Spleen (tissue), 11 donors: ENCODE data around the gene C21orf58. TPM values are rescaled to one million over a fixed set of nuclear protein-coding genes. Genes with fewer than 3 reads are reported as not detected.

ENCODE experiments used
- DNase-seq: peaks from one replicate; pipeline ENCODE4 v3.0.0-alpha.2; 2020
- H3K27ac ChIP-seq, 8 donors: fragments of 200-600 bp; sonication (generic) in 7 of 8; 1 replicate in 4 of 8; 2 replicates in 4 of 8; pipeline versions ENCODE4 v1.5.0 to v1.8.0; 2016 to 2021; ENCODE audit warnings: inconsistent platforms in 4 of 8, mild to moderate bottlenecking in 4 of 8, moderate library complexity in 1 of 8
- H3K27me3 ChIP-seq, 7 donors: fragments of 200-600 bp; sonication (generic) in 6 of 7; replicated peaks in 1 of 7; 1 replicate in 4 of 7; 2 replicates in 3 of 7; pipeline versions ENCODE4 v1.5.0 to v1.8.0; 2016 to 2021; ENCODE audit warnings: inconsistent platforms in 3 of 7, mild to moderate bottlenecking in 1 of 7
- H3K36me3 ChIP-seq, 6 donors: fragments of 200-600 bp; sonication (generic) in 5 of 6; 1 replicate in 4 of 6; 2 replicates in 2 of 6; pipeline versions ENCODE4 v1.5.0 to v1.8.0; 2016 to 2021; ENCODE audit warnings: inconsistent platforms in 2 of 6
- H3K4me1 ChIP-seq, 6 donors: fragments of 200-600 bp; sonication (generic) in 5 of 6; 1 replicate in 3 of 6; 2 replicates in 3 of 6; pipeline versions ENCODE4 v1.5.0 to v1.8.0; 2016 to 2021; ENCODE audit warnings: inconsistent platforms in 3 of 6
- H3K4me3 ChIP-seq, 8 donors: fragments of 200-600 bp; sonication (generic) in 7 of 8; 1 replicate in 4 of 8; 2 replicates in 4 of 8; pipeline versions ENCODE4 v1.5.0 to v1.8.0; 2016 to 2021; ENCODE audit warnings: inconsistent platforms in 4 of 8, mild to moderate bottlenecking in 4 of 8, moderate library complexity in 2 of 8
- H3K9me3 ChIP-seq, 8 donors: fragments of 200-600 bp; sonication (generic) in 7 of 8; 1 replicate in 4 of 8; 2 replicates in 4 of 8; pipeline versions ENCODE4 v1.5.0 to v1.8.0; 2016 to 2021; ENCODE audit warnings: inconsistent platforms in 4 of 8
- POLR2A ChIP-seq, 3 donors: fragments of 450-650 bp; IDR thresholded peaks; one replicate each; pipeline ENCODE4 v1.5.1; 2017; ENCODE audit warnings: antibody characterized with exemption in 3 of 3, mild to moderate bottlenecking in 1 of 3
- POLR2AphosphoS5 ChIP-seq, 3 donors: sonication (generic); formaldehyde crosslinking; IDR thresholded peaks; one replicate each; pipeline ENCODE4 v1.5.1; 2017; ENCODE audit warnings: antibody characterized with exemption in 3 of 3
- WGBS, 5 donors: extraction: QIAGEN DNeasy Blood & Tissue Kit in 3 of 5; methylation state at CpG; one replicate each; pipeline versions ENCODE4 v1.1.5 to v1.1.7; 2013 to 2018; 5-methylcytosine and 5-hydroxymethylcytosine counted together
- intact Hi-C: fragments of 100-400 bp; cut with DNase I; formaldehyde crosslinking; loops from one replicate; pipeline ENCODE4 v1.15.0; 2023; ENCODE audit warnings: low total_unique reads
- polyA plus RNA-seq, 3 donors: library from polyadenylated mRNA; stranded (reverse); fragments of 200-250 nt; gene quantifications; one replicate each; pipeline ENCODE4 v1.2.1, GENCODE V29; 2013
- total RNA-seq, 7 donors: library from RNA; depleted of rRNA in 3 of 7; stranded (reverse); fragments of >200 nt in 3 of 7; fragmentation: NEBNext Ultra II Directional in 4 of 7; extraction: Animal tissue kit (Norgen Biotek cat#: 25700) in 4 of 7; gene quantifications; one replicate each; pipeline versions ENCODE4 v1.1.0 to v1.2.1, GENCODE V29; 2016 to 2021
- TF ChIP-seq, protein P1 (sequence below), 11 experiments: fragments of 200-600 bp in 7 of 11; fragments of 450-650 bp in 4 of 11; sonication (generic) in 4 of 11; IDR thresholded peaks in 8 of 11; conservative IDR thresholded peaks in 3 of 11; 1 replicate in 7 of 11; 2 replicates in 4 of 11; pipeline versions ENCODE4 v1.4.0 to v1.8.0; 2016 to 2021; ENCODE audit warnings: antibody characterized with exemption in 11 of 11, inconsistent platforms in 4 of 11, mild to moderate bottlenecking in 1 of 11
- donor health status: healthy with polysubstance abuse.
- donor health status: DM: no; HTN: no; CAD: no; lungs with moderate emphysema.
- donor health status: DM: no; HTN: no; CAD: no.
- donor health status: Bipolar disorder and iron deficiency.
- donor health status: healthy.
- donor health status: DM: no; HTN: no; CAD: no.
- donor health status: DM: yes; HTN: yes; CAD: no.

Gene C21orf58
- total and polyA plus RNA-seq, 10 donors: 1.4 to 5.8 (median 3.9) TPM

DNA sequence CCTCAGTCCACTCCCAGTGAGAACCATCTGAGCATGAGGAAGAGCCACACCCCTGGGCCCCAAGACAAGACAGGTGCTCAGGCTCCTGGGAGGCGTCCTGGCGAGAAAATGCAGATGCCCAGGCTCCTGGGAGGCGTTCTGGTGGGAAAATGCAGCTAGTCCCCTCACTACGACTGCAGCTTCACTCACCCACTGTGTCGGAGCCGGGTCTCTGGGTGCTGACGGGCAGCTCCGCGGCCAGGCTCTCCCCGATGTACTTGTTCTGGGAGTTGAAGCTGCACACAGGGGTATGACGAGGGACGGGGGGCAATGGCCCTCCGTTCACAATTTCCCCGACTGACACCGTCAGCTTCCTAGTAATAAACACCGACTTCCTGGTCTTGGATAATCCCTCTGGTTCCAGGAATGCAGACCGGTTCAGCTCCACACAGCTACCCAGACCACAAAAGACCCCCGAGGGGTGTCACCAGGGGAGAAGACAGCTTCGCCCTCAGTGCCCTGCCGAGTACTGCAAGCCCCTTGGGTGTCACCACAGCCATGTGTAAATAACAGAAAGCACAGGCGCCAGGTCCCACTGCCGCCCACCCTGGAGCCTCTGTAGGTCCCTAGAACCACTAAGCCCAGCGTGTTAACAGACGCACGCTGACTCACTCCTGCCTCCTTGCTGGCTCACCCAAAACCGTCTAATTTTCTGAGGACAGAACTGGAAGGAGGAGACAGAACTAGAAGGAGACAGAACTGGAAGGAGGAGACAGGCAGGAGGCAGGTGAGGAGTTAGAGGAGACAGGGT lies 57.7 kb downstream of the C21orf58 start:
- TF ChIP-seq, protein P1, sequence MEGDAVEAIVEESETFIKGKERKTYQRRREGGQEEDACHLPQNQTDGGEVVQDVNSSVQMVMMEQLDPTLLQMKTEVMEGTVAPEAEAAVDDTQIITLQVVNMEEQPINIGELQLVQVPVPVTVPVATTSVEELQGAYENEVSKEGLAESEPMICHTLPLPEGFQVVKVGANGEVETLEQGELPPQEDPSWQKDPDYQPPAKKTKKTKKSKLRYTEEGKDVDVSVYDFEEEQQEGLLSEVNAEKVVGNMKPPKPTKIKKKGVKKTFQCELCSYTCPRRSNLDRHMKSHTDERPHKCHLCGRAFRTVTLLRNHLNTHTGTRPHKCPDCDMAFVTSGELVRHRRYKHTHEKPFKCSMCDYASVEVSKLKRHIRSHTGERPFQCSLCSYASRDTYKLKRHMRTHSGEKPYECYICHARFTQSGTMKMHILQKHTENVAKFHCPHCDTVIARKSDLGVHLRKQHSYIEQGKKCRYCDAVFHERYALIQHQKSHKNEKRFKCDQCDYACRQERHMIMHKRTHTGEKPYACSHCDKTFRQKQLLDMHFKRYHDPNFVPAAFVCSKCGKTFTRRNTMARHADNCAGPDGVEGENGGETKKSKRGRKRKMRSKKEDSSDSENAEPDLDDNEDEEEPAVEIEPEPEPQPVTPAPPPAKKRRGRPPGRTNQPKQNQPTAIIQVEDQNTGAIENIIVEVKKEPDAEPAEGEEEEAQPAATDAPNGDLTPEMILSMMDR (IDR thresholded peaks at IDR 0.05 in 8 of 11, conservative IDR thresholded peaks at IDR 0.05 in 3 of 11): no peak
- TF ChIP-seq POLR2AphosphoS5 (IDR thresholded peaks at IDR 0.05) (peak in 1 of 3 donors; percentile 16), POLR2A (IDR thresholded peaks at IDR 0.05) (no peak)
- Histone ChIP-seq H3K36me3 (peaks cover 0 to 100% (median 95%) of the 10 kb centered on the region in 6 donors), H3K27me3 (no peaks in the 10 kb centered on the region), H3K4me3 (no peak overlapping the region), H3K9me3 (no peaks in the 10 kb centered on the region), H3K4me1 (no peaks in the 10 kb centered on the region), H3K27ac (no peak overlapping the region)
- WGBS, 5 donors: 88 to 91% (median 90%) methylated on average over 17 to 26 of the region's 26 CpGs
- DNase-seq: no peak
- intact Hi-C loops: no loop called here

DNA sequence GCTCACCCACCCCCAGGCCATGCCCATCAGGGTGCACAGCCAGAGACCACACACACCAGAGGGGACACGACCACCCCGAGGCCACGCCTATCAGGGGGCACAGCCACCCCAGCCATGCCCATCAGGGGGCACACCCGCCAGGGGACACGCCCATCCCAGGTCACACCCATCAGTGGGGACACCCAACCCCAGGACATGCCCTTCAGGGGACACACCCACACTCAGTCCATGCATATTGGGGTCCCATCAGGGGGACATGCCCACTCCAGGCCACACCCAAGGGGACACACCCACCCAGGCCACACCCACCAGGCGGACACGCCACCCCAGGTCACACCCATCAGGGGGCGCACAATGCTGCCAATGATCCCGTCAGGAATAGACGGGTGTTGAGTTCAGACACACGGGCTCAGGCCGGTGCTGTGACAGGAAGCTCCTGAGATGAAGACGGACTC lies 59.0 kb downstream of the C21orf58 start:
- Histone ChIP-seq H3K4me1 (no peaks in the 10 kb centered on the region), H3K36me3 (peaks cover 0 to 100% (median 95%) of the 10 kb centered on the region in 6 donors), H3K9me3 (no peaks in the 10 kb centered on the region), H3K4me3 (no peak overlapping the region), H3K27me3 (no peaks in the 10 kb centered on the region), H3K27ac (no peak overlapping the region)
- WGBS, 5 donors: 80 to 95% (median 91%) methylated on average over 4 to 13 of the region's 13 CpGs
- DNase-seq: no peak
- no peak for TF ChIP-seq POLR2A (IDR thresholded peaks at IDR 0.05)
- TF ChIP-seq POLR2AphosphoS5 (IDR thresholded peaks at IDR 0.05): peak in 2 of 3 donors; percentile 12 to 52
- TF ChIP-seq, protein P1 (IDR thresholded peaks at IDR 0.05 in 8 of 11, conservative IDR thresholded peaks at IDR 0.05 in 3 of 11): no peak
- intact Hi-C loops: no loop called here

DNA sequence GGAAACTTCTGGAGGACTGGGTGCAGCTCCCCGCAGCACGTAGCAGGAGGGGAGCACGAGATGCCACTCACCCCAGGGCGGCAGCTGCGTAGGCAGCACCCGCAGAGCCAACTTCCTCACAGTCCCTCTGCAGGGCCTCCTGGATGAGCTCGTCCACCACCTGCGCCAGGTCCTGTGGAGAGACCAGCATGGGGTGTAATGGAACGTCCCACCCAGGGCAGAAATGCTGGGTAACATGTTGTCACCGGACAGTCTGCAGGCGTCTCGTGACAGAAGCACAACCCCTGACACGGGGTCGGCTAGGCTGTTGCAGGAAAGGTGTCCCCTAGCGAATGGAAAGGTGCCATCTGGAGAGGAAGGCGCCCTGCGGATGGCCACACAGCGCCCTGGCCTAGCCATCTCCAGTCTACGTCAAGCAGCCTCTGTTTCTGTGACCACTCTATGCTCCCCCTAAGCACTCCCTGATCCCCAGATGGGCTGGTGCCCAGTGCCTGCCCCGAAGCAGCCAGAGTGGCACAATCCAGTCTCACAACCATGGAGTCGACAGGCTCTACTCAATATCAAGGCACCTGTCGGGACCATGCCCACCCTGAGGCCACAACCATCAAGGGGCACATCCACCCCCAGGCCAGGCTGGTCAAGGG lies 59.5 kb downstream of the C21orf58 start:
- WGBS, 5 donors: 94 to 95% (median 95%) methylated on average over 21 to 22 of the region's 22 CpGs
- peaks cover 0 to 100% (median 95%) of the 10 kb centered on the region in 6 donors for H3K36me3 ChIP-seq
- no peak overlapping the region for H3K4me3 ChIP-seq
- no peak for DNase-seq
- no peaks in the 10 kb centered on the region for H3K27me3 ChIP-seq
- H3K4me1 ChIP-seq: no peaks in the 10 kb centered on the region
- no peak overlapping the region for H3K27ac ChIP-seq
- H3K9me3 ChIP-seq: no peaks in the 10 kb centered on the region
- intact Hi-C loops: no loop called here
- no peak for TF ChIP-seq POLR2A (IDR thresholded peaks at IDR 0.05)
- TF ChIP-seq, protein P1 (IDR thresholded peaks at IDR 0.05 in 8 of 11, conservative IDR thresholded peaks at IDR 0.05 in 3 of 11): no peak
- no peak for TF ChIP-seq POLR2AphosphoS5 (IDR thresholded peaks at IDR 0.05)

DNA sequence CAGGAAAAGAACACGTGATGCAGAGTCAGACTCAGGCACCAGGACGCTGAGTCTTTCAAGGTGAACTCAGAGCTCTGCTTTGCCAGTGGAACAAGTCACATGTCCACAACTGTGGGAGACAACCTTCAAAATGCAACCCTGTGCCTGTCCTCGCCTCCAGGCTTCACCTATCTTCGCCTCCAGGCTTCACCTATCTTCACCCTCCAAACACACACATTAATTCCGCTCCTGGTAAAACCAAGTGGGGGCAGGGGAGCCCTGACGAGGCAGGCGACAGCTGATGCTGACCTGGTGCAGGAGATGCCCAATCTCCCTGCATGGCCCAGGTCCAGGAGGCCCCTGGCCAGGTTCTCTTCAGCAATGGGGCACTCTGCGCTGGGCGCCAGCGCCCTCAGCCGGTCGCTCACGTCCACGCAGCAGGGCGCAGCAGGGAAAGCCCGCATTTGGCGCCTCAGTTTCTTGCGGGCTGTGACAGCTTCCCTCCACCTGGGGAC lies 67.1 kb downstream of the C21orf58 start:
- 90 to 97% (median 94%) methylated on average over 16 to 18 of the region's 18 CpGs for WGBS, 5 donors
- Histone ChIP-seq H3K9me3 (no peaks in the 10 kb centered on the region), H3K4me3 (no peak overlapping the region), H3K27ac (no peak overlapping the region), H3K27me3 (no peaks in the 10 kb centered on the region), H3K4me1 (peaks cover 0 to 26% (median 13%) of the 10 kb centered on the region in 6 donors), H3K36me3 (peaks cover 4 to 100% (median 95%) of the 10 kb centered on the region in 6 donors)
- intact Hi-C loops: no loop called here
- no peak for DNase-seq
- TF ChIP-seq, protein P1 (IDR thresholded peaks at IDR 0.05 in 8 of 11, conservative IDR thresholded peaks at IDR 0.05 in 3 of 11): no peak
- TF ChIP-seq POLR2AphosphoS5 (IDR thresholded peaks at IDR 0.05): peak in 1 of 3 donors; percentile 14
